ENCODE measurements around the gene BUD23.
A peak's percentile ranks its signal among the peaks of the same experiment; 100 is the strongest.
"Not testable (repeated sequence)": the region's sequence is repeated elsewhere in the genome, so short reads cannot be mapped to it uniquely, and the experiment has no call there.

Gene BUD23

DNA sequence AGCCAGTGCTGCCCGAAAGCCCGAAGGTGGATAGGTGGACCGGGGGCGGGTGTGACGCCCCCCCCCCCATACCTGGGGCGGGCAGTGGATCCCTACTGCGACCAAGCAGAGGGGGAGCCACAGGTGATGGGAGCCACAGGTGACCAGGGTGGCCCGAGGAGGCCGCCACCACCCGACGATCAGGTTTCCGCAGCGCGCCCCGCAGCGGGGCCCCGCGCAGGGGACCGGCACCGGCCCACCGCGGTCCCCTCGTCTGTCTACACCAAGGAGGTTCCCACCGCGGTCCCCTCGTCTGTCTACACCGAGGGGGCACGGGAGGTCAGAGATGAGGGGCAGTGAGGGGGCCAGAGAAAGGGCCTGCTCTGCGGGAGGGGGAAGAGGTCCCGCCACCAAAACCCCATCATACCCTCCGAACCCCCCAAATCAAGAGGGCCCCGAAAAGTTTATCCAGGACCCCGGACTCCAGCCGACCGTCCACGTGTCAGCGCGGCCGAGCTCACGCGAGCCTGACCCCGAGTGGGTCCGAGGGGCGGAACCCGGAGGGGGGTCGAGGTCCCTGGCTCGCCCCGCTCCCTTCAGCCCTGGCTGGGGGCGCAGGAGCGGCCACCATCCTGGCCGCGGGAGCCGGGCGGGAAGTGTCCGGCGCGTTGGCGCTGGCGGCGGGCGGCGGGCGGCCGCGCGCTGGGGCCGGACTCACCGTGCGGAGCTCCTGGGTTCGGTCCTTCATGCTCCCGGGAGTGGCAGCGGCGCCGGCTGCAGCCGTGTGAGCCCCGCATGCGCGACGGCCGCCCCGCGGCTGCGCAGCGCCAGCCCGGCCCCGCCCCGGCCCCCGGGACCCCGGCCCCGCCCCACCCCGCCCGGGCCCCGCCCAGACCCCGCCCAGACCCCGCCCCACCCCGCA lies 35.8 kb downstream of the BUD23 start, which contains the start of gene STX1A:
Gene STX1A, minus strand, starts transcription at position 765 of the 901 bp plus-strand sequence. Its CDS starts 38 bp downstream, at position 727.
- peak in 2 of 3 experiments; percentile 37 to 54 for DNase-seq (ENCODE audit: low read depth in 2 of 3, low spot score in 2 of 3)

DNA sequence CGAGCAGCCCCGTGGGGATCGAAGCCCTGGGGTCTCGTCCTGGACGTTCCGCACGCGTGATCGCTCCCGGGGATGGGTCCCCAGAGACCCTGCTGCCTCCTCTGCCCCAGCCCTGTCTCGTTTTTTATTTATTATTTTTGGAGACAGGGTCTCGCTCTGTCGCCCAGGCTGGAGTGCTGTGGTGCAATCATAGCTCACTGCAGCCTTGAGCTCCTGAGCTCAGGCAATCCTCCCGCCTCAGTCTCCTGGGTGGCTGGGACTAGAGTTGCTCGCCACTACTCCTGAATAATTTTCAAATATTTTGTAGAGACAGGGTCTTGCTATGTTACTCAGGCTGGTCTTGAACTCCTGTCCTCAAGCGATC lies 36.4 kb downstream of the BUD23 start:
- DNase-seq (ENCODE audit: low read depth in 2 of 3, low spot score in 2 of 3), result no peak

DNA sequence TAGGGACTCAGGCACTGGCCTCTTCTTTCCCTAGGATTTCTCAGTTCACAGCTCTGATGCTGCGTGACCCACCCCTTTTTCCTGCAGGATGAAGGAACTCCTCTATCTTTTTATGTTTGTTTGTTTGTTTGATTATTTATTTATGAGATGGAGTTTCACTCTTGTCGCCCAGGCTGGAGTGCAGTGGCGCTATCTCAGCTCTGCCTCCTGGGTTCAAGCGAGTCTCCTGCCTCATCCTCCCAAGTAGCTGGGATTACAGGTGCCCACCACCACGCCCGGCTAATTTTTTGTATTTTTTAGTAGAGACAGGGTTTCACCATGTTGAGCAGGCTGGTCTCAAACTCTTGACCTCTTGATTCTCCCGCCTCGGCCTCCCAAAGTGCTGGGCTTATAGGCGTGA lies 37.0 kb downstream of the BUD23 start:
- DNase-seq (ENCODE audit: low read depth in 2 of 3, low spot score in 2 of 3), result not testable (repeated sequence)

DNA sequence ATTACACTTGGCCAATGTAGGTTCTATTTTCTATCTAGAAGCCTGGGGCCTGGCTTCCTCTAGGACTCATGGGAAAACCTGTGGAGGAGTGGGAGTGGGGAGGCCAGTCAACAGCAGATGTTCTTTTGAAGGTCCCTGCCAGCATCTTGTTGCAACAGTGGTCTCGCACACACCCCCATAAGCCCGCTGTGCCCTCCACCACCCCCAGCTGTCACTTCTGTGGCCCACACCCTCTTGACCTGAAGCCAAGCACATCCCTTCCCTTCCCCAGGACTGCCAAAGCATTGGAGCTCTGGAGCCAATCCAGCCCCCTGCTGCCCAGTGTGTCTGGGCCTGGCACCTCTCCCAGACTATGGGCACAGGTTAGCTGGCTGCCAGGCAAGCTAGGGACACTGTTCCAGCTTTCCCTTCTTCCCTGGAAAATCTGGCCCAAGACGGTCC lies 38.0 kb downstream of the BUD23 start:
- DNase-seq (ENCODE audit: low read depth in 2 of 3, low spot score in 2 of 3), result no peak

DNA sequence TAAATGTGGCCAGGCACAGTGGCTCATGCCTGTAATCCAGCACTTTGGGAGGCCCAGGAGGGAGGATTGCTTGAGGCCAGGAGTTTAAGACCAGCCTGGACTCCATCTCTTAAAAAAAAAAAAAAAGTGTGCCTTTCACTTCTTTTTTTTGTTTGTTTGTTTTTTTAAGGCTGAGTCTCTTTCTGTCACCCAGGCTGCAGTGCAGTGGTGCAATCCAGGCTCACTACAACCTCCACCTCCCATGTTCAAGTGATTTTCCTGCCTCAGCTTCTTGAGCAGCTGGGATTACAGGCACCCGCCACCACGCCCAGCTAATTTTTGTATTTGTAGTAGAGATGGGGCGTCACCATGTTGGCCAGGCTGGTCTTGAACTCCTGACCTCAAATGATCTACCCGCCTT lies 38.8 kb downstream of the BUD23 start:
- DNase-seq (ENCODE audit: low read depth in 2 of 3, low spot score in 2 of 3), result not testable (repeated sequence)

DNA sequence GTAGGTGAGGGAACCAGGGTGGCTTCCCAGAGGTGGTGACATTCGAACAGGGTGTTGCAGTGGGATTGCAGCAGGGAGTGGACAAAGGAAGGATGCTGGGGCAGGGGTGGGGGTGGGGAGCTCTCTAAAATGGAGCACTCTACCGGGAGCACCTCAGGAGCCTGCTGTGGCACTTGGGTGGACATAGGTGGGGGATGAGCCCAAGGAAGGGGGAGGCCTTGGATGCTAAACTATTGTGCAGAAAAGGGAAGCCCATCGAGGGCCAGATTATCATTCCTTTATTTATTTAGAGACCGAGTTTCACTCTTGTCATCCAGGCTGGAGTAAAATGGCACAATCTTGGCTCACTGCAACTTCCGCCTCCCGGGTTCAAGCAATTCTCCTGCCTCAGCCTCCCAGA lies 39.4 kb downstream of the BUD23 start:
- no peak for DNase-seq (ENCODE audit: low read depth in 2 of 3, low spot score in 2 of 3)

DNA sequence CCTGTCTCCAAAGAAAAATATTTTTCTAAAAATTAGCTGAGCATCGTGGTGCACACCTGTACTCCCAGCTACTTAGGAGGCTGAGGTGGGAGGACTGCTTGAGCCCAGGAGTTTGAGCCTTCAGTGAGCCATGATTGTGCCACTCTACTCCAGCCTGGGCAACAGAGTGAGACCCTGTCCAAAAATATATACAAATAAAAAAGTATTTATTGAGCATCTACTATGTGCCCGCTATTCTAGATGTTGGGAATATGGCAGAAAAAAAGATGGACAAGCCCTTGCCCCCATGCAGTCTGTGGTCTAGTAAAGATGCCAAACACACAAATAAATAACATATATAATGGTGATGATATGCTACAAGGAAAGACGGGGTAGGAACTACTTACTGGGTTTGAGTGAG lies 40.4 kb downstream of the BUD23 start:
- no peak for DNase-seq (ENCODE audit: low read depth in 2 of 3, low spot score in 2 of 3)

DNA sequence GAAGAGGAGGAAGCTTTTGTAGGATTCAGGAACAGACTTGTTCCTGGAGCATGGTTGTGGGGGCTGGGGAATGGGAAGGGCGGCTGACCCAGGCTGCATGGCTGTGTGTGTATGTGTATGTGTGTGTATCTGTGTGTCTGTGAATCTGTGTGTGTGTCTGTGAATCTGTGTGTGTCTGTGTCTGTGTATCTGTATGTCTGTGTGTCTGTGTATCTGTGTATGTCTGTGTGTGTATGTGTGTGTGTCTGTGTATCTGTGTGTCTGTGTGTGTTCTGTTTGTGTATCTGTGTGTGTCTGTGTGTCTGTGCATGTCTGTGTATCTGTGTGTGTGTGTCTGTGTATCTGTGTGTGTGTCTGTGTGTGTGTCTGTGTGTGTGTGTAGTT lies 42.7 kb downstream of the BUD23 start:
- no peak for DNase-seq (ENCODE audit: low read depth in 2 of 3, low spot score in 2 of 3)

DNA sequence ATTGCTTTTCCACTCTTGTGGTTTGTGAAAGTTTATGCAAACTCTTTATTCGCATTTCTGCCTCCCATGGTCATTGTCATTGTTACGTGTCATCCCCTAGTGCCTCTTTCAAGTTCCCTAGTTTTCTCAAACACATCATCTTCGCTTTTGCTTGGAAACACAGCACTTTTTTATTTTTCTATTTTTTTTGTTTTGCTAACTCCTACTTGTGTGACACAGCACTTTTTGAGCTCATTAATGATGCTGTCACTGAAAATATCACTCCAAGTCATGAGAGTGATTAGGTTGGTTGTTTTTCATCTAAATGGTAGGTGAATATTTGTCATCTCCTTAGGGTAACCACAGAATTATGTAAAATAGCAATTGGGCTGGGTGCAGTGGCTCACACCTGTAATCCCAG lies 44.6 kb downstream of the BUD23 start:
- no peak for DNase-seq (ENCODE audit: low read depth in 2 of 3, low spot score in 2 of 3)

DNA sequence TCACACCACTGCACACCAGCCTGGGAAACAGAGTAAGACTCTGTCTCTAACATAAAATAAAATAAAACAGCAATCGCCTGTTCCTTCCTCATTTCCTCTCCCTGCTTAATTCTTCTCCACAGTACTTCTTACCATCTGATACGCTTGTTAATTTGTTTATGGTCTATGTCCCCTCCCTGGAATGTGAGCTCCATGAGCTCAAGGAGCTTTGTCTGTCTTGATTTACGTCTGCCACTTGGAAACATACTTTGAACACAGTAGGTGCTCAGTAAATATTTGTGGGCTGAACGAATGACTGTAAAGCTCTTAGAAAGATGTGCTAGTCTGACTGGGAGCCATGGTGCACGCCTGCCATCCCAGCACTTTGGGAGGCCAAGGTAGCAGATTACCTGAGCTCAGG lies 45.2 kb downstream of the BUD23 start:
- DNase-seq (ENCODE audit: low read depth in 2 of 3, low spot score in 2 of 3), result no peak

DNA sequence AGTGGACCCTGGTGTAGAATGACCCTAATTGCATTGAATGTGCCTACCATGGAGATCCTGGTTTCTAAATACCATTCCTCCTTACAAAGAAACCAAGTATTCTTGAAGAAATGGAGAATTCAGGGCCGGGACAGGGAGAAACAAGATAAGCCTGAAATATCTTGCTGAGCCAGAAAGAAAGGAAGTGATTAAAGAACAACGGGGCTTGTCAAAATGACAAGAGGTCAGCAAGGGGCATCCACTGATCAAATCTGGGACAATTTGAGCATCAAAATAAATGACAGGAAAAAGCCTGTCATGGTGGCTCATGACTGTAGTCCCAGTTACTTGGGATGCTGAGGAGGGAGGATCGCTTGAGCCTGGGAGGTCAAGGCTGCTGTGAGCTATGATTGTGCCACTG lies 47.1 kb downstream of the BUD23 start:
- DNase-seq (ENCODE audit: low read depth in 2 of 3, low spot score in 2 of 3), result no peak

DNA sequence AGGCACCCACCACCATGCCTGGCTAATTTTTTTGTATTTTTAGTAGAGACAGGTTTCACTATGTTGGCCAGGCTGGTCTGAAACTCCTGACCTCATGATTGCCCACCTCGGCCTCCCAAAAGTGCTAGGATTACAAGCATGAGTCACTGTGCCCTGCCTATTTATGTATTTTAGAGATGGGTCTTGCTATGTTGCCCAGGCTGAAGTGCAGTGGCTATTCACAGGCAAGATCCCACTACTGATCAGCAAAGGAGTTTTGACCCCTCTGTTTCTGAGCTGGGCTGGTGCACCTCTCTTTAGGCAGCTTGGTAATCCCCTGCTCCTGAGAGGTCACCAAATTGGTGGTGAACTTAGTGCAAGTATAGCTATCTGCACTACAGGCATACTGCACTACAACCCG lies 49.0 kb downstream of the BUD23 start:
- DNase-seq (ENCODE audit: low read depth in 2 of 3, low spot score in 2 of 3), result no peak

DNA sequence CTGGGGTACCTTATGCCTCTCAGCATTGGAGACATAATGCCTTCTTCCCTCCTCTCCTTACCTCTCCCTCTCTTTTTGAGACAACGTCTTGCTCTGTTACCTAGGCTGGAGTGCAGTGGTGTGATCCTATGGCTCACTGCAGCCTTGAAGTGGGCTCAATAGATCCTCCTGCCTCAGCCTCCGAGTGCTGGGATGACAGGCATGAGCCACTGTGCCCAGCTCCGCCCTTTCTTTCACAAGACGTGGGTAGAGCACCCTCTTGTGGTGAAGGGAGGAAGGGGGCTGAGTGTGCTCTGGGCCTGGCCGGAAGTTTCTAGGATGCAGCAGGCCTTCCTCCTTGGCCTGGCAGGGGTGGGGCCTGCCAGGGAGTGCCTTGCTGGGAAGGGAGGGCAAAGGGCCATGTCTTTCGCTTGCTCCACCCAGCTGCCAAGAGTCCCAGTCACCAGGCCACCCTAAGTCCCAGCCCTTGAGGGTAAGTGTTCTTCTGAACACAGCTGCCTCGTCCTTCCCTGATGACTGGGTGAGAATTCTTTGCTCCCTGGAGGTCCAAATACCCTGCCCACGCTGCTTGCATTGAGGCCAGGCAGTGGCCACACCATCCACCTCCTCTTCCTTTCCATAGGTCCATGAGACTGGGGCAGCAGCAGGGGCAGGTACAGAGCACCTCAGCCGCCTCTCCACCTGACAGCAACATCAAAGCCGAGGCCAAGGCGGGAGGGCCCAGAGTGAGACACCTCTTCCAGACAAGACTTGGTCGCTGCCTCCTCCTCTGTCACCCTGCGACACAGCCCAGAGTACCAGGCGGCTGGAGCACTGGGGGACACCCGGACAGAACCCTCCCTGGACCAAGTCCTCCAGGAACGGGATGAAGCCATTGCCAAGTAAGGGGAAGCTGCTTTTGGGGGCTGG lies 51.5 kb downstream of the BUD23 start:
- DNase-seq (ENCODE audit: low read depth in 2 of 3, low spot score in 2 of 3), result peak; percentile 49 to 62 (median 56)

DNA sequence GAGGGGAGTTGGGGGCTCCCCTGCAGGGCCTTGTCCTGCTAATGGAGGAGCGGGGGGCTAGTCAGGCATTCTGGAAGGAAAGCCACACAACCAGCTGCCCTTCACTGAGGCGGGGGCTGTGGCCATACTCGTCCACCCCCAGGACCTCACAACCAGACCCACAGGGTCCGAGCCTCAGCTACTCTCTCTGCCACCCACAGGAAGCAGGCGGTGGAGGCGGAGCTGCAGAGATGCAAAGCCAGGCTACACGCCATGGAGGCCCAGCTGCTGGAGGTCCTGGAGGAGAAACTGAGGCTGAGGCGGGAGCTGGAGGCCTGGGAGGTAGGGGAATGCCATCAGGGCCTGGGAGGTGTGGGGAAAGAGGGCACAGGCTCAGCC lies 52.1 kb downstream of the BUD23 start:
- DNase-seq (ENCODE audit: low read depth in 2 of 3, low spot score in 2 of 3), result no peak

DNA sequence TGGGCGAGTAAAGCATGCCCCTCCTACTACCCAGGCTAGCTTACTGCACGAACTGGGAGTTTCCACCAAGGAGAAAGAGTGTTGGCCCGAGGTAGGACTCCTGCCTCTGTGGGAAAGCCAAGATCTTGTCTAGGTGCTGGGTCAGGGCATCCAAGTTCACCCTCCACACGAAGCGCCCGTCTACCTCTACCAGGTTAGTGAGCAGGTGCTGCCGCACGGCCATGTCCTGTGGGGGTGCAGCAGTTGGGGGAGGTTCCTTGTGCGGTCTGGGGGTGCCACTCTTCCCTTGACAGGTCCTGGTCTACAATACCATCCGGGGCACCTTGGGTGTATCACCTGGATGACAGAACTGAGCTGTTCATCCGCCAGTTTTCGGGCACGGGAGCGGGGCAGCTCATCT lies 53.5 kb downstream of the BUD23 start:
- DNase-seq (ENCODE audit: low read depth in 2 of 3, low spot score in 2 of 3), result no peak

DNA sequence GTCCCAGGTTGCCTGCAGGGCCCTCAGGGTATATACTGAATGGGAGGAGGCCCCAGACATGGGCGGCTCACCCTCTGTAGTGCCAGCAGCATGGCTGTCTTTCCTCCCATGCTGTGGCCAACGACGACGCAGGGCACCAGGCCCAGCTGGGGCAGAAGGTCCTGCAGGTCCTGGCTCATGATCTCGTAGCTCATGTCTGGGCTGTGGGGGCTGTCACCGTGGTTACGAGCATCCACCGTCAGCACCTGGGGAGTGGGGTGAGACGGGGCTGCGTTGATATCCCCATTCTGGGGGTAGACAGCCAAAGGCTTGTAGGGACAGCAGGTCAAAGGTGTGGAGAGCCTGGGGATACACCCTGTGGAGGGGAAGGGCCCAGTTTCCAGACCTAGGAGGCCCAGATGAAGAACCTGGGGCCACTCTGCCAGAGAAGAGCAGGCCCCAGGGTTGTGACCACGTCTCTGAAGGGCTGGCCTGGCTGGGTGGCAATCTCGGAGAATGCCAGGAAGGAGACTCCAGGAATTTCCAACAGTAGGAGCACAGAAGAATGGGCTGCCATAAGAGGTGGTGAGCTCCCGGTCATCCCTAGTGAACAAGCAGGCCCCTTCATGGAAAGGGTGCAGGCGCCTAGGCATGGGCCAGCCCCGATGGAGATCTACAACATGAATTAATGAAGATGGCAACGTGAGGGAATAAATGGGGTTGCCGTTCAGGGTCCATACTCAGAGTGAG lies 54.3 kb downstream of the BUD23 start:
- no peak for DNase-seq (ENCODE audit: low read depth in 2 of 3, low spot score in 2 of 3)

DNA sequence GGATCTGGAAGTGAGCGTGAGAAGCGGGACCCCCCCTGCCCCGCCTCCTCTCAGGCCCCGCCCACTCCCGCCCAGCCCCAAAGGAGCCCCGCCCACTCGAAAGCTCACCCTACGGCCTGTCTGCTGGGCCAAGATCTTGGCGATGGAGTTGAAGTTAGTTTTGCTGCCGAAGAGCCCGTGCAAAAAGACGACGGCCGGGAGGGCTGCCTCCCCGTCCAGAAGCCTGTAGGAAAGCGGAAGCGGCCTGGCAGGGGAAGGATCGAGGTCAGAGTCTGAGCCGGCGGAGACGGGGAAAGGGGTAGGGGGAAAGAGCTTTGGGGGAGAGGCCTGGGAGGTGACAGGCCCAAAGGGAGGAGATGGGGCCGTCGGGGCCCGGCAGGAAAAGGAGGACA lies 54.8 kb downstream of the BUD23 start:
- peak in 2 of 3 experiments; percentile 51 to 62 for DNase-seq (ENCODE audit: low read depth in 2 of 3, low spot score in 2 of 3)

DNA sequence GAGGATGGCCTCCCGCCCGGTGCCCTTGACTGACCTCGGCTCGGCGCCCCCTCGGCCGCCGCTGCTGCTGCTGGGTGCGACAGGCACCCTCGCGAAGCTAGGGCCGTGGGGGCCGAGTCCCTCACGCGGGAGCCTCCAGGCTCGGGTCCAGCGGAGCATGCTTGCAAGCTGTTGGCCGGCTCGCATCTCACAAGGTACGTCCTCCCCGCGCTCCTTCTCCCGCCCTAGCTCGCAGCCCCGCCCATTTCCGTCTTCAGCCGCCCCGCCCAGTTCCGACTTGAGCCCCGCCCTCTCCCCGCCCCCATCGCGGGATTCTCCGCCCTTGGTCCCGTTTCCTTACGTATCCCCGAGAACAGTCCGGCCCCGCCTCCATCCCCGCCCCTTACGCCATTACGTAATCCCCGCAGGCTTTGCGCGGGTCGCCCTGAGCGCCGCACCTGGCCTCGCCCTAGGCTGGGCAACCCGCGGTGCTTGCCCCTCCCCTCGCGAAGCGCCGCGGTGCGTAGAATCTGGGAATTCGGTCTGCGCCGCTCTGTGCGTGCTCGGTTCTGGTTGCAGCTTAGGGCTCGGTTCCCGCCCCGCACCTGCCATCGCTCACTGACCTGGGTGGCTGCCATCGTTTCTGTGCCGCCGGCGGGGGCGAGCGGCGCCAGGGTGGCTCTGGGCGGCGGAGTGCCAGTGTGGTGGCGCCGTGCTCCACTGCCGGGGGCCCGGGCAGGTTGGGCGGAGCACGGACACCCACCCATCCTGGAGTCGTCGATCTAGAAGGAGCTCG lies 55.4 kb downstream of the BUD23 start, which contains the start of gene ABHD11:
Gene ABHD11, minus strand, starts transcription at position 191 of the 775 bp plus-strand sequence. Its CDS starts 32 bp downstream, at position 159.
- DNase-seq (ENCODE audit: low read depth in 2 of 3, low spot score in 2 of 3), result peak; percentile 95 to 99 (median 98)

DNA sequence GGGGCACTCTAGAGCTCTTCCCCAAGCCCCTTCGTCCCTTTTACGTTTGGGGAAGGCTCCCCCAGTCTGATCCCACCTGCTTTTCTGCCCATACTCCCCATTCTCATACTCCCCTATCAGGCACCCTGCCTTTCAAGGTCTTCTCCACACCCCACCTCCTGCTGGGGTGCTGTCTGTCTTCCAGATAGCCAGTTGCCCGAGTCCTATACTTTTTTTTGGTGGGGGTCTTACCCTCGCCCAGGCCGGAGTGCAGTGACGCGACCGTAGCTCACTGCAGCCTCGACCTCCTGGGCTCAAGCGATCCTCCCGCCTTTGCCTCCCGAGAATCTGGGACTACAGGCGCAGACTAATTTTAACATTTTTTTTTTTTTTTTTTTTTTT lies 56.0 kb downstream of the BUD23 start:
- no peak for DNase-seq (ENCODE audit: low read depth in 2 of 3, low spot score in 2 of 3)

DNA sequence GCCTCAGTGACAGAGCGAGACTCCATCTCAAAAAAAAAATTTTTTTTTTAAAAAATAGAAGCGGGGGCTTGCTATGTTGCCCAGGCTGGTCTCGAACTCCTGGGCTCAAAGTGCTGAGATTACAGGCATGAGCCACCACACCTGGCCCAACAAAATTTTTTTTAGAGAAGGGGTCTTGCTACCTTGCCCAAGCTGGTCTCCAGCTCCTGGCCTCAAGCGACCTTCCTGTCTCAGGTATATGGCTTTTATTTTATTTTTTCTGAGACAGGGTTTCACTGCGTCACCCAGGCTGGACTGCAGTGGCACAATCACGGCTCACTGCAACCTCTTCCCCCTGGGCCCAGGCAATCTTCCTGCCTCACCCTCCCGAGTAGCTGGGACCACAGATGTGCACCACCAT lies 56.8 kb downstream of the BUD23 start:
- DNase-seq (ENCODE audit: low read depth in 2 of 3, low spot score in 2 of 3), result no peak
